GM19328 (cell line): Measurements from ENCODE around the gene ZNF391.
"Not testable (repeated sequence)": the region's sequence is repeated elsewhere in the genome, so short reads cannot be mapped to it uniquely, and the experiment has no call there.

ENCODE experiments used
- ATAC-seq: cut with Tn5 transposase; IDR thresholded peaks from one replicate; pipeline ENCODE4 v1.9.1; 2021; ENCODE audit warnings: mild to moderate bottlenecking, moderate library complexity; ENCODE audit not compliant: unreplicated experiment

Gene ZNF391

DNA sequence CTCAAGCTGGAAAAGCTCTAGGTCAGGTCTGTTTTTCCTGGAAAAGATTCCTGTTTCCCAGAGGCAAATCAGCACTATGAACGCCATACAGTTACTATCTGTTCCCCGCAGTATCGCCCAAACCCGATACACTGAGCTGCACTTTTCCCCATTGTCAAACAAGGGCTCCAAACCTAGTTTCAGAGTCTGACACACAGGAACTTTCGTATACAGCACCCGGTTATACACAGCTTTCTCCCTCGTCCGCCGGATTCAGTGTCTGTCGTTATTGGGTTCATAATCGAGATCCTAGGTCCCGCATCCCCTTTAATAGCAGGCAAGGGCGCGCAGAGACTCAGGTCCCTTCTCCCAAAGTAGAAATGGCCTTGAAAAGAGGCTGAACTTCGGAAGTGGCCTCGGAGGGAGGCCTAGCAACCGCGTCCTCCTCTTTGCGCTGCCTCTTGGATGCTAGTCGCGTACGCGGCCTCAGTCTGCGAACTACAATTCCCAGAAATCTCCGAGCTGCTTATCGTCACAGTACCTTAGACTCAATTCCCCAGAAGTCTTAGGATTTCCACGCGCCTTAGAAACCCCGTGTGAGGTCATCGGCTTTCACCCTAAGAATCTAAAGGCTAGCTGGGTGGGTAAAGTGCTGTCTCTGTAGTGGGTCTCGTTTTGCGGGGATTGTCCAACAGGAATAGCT lies 34.2 kb downstream of the ZNF391 start:
- no peak for ATAC-seq

DNA sequence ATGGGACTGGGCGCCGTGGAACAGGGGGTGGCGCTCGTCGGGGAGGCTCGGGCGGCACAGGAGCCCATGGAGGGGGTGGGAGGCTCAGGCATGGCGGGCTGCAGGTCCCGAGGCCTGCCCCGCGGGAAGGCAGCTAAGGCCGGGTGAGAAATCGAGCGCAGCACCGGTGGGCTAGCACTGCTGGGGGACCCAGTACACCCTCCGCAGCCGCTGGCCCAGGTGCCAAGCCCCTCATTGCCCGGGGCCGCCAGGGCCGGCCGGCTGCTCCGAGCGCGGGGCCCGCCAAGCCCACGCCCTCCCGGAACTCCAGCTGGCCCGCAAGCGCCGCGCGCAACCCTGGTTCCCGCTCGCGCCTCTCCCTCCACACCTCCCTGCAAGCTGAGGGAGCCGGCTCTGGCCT lies 36.3 kb downstream of the ZNF391 start:
- not testable (repeated sequence) for ATAC-seq

DNA sequence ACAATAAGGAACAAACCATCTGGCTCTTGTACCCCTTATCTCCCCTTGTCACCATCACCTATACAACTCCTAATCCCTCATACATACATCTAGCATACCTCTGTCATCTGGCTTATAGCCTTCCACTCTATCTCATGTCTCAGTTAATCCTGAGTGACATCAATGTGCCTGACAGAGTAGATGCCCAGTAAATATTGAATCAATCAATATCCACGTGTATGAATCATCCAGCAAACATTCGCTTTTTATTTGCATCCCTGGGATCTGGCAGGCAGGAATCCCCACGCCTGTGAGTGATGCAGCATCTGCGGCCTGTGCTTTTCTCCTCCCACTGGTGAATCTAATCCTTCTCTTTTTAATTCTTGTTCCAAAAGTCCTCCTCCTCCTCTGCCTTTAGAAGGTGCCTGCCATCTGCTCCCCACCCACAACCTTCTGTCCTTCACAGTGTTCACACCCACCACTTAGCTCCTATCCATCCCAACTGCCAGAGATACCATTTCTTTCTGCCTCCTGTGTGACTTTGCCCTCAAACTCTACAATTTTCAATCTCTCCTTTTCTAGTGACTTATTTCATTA lies 37.6 kb downstream of the ZNF391 start:
- ATAC-seq, result no peak

DNA sequence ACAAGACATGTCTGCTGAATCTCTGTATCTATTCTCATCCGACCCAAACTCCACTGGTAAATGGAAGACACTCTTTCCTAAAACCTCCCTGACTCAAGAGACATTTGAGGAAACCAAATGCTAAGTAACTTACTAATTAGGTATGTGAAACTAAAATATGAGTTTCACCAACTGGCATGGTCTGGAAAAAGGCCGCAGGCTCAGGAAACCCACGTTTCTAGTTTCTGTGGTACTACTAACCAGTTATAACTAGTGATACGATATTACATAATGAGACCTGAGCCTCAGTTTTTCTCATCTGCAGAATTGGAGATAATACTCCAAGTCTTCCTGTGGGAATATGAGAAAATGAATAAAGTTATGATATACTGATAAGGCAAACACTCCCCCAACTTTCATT lies 39.9 kb downstream of the ZNF391 start:
- no peak for ATAC-seq

DNA sequence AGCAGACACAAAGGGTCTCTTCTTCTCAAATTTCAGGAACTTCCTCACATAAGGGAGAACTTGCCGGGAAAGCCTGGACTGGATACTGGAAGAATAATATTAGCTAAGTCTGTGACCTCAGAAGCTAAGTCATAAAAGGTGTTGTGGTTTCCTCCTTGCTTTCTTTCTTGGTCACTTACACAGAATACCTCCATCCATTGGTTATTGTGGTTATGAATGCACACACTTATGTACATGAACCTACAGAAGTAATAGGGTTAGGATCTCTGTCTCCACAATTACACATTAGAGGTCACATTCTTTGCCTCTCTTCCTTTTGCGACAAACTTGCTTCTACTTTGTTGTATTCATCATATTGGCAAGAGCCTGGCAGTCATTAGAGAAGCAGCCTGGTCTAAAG lies 40.4 kb downstream of the ZNF391 start:
- no peak for ATAC-seq

DNA sequence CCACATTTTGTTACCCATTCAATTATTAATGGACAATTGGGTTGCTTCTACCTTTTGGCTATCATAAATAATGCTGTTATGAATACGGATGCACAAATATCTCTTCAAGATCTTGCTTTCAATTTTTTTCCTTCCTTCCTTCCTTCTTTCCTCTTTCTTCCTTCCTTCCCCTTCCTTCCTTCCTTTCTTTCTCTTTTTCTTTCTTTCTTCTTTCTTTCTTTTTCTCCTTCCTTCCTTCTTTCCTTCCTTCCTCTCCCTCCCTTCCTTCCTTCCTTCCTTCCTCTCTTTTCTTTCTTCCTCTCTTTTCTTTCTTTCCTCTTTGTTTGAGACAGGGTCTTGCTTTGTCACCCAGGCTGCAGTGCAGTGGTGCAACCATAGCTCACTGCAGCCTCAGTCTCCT lies 45.2 kb downstream of the ZNF391 start:
- no peak for ATAC-seq

DNA sequence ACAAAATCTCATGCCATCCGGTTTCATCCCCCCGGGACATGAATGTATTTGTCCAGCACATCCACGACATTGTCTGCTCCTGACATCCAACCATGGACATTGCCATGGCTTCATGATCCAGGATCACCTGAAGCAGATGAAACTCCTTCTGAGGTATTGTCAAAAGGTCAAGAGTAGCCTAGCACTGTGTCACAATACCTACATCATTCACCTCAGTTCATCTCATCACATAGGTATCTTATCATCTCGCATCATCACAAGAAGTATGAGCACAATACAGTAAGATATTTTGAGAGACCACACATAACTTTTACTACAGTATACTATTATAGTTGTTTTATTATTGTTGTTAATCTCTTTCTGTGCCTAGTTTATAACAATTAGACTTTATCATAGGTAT lies 50.8 kb downstream of the ZNF391 start:
- ATAC-seq, result no peak

DNA sequence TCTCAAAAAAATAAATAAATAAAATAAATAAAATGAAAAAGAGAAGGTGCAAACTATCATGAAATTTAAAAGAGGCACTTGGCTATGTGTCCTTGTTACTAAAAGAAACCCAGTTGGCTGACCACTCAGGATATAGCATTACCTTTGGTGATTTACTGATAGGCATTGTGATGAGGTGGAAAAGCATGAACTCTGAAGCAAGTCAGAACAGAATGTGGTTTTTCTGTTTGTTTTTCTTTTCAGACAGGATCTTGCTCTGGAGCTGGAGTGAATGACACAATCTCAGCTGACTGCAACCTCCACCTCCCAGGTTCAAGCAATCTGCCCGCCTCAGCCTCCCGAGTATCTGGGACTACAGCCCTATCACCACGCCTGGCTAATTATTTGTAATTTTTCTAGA lies 52.4 kb downstream of the ZNF391 start:
- no peak for ATAC-seq

DNA sequence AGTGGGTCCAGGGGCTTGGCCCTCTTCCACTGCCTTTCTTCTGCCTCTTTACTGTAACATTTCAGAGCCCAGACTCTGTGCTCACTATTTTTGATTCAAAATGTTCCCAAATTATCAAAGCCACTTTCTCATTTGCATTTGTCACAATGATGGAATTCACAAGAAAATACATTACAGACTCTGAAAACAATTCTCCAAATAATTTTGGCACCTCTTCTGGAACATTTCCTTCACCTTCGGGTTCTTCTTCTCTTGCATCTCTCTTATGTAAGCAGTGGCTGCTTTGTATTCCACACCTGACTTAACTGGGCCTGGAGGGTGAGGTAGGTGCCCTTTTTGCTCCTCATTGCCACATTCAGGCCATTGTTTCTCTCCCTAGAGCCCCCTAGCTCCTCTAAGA lies 54.4 kb downstream of the ZNF391 start:
- no peak for ATAC-seq

DNA sequence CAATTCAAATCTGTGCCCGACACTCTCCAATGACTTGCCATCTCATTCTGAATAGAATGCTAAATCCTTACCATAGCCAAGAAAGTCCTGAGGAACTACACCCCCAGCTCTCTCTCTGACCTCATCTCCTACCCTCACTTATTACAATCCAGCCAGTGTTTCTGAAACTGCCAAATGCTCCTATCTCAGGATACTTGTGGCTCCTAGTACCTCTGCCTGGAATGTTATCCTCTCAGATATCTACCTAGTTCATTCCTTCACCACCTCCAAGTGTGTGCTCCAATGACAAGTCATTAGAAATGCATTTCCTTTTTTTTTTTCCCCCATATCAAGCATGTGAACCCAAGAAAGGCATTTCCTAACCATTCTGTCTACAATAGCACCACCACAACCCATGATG lies 59.9 kb downstream of the ZNF391 start:
- no peak for ATAC-seq

DNA sequence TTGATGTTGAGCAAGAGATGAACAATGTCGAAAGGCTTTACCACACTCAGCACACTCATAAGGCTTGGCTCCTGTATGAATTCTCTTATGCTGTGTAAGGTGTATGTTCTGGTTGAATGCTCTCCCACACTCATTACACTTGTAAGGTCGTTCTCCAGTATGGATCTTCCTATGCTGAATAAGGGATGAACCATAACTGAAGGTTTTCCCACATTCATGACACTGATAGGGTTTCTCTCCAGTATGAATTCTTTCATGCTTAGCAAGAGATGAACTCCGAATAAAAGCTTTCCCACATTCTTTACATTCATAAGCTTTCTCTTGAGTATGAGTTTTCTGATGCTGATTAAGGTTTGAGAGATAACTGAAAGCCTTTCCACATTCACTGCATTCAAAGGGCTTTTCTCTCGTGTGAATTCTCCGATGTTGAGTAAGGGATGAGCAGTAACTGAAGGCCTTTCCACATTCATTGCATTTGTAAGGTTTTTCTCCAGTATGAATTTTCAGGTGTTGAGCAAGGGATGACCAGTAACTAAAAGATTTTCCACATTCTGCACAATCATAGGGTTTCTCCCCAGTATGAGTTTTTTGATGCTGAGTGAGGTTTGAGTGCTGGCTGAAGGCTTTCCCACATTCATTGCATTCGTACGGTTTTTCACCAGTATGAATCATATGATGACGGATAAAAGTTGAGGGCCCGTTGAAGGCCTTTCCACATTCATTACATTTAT lies 63.3 kb downstream of the ZNF391 start:
- ATAC-seq, result no peak

DNA sequence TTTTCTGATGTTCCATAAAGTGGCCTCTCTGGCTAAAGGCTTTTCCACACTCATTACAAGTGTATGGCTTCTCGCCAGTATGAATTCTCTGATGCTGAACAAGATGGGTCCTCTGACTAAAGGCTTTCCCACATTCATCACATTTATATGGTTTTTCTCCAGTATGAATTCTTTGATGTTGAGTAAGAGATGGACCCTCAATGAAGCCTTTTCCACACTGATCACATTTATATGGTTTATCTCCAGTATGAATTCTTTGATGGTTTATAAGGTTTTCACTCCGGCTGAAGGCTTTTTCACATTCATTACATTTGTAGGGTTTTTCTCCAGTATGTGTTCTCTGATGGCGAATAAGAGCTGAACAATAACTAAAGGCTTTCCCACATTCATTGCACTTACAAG lies 63.9 kb downstream of the ZNF391 start:
- no peak for ATAC-seq
